GM08714 (cell line): ENCODE data around the gene ACACB.

ENCODE experiments used
- H3K4me3 ChIP-seq: fragments of 200-500 bp; sonication (Bioruptor generic); 2 replicates; pipeline ENCODE4 v1.5.1; 2014; ENCODE audit warnings: mild to moderate bottlenecking, low read length, inconsistent platforms
- ZNF274 ChIP-seq: IDR thresholded peaks from 2 replicates; pipeline ENCODE4 v1.6.1; 2012; ENCODE audit warnings: mild to moderate bottlenecking, low read depth, low read length

ACACB gene

GRCh38 chr12:109193896-109194295 is 77.5 kb downstream of the ACACB start:
- TF ChIP-seq ZNF274: no peak
- no peak overlapping the region for H3K4me3 ChIP-seq

- H3K4me3 ChIP-seq: no peak overlapping the region
- TF ChIP-seq ZNF274: no peak
Measured at GRCh38 chr12:109196332-109196731, 79.9 kb downstream of the ACACB start.

GRCh38 chr12:109197327-109197726 is 80.9 kb downstream of the ACACB start:
- no peak overlapping the region for H3K4me3 ChIP-seq
- no peak for TF ChIP-seq ZNF274

GRCh38 chr12:109199324-109199723 is 82.9 kb downstream of the ACACB start:
- TF ChIP-seq ZNF274: no peak
- no peak overlapping the region for H3K4me3 ChIP-seq

GRCh38 chr12:109200825-109201495 is 84.6 kb downstream of the ACACB start:
- TF ChIP-seq ZNF274: no peak
- H3K4me3 ChIP-seq: no peak overlapping the region

GRCh38 chr12:109201496-109201885 is 85.1 kb downstream of the ACACB start:
- H3K4me3 ChIP-seq: no peak overlapping the region
- no peak for TF ChIP-seq ZNF274

- H3K4me3 ChIP-seq: no peak overlapping the region
- TF ChIP-seq ZNF274: no peak
Measured at GRCh38 chr12:109202770-109203169, 86.4 kb downstream of the ACACB start.

- H3K4me3 ChIP-seq: no peak overlapping the region
- no peak for TF ChIP-seq ZNF274
Measured at GRCh38 chr12:109203480-109203879, 87.1 kb downstream of the ACACB start.

GRCh38 chr12:109209082-109209481 is 92.7 kb downstream of the ACACB start:
- TF ChIP-seq ZNF274: no peak
- no peak overlapping the region for H3K4me3 ChIP-seq

- TF ChIP-seq ZNF274: no peak
- H3K4me3 ChIP-seq: no peak overlapping the region
Measured at GRCh38 chr12:109212460-109213115, 96.2 kb downstream of the ACACB start.

- no peak for TF ChIP-seq ZNF274
- H3K4me3 ChIP-seq: no peak overlapping the region
Measured at GRCh38 chr12:109214131-109214530, 97.7 kb downstream of the ACACB start.

GRCh38 chr12:109218996-109219395 is 102.6 kb downstream of the ACACB start:
- no peak overlapping the region for H3K4me3 ChIP-seq
- TF ChIP-seq ZNF274: no peak

- H3K4me3 ChIP-seq: no peak overlapping the region
- no peak for TF ChIP-seq ZNF274
Measured at GRCh38 chr12:109219938-109220337, 103.6 kb downstream of the ACACB start.

GRCh38 chr12:109221277-109221931 is 105.0 kb downstream of the ACACB start:
- no peak for TF ChIP-seq ZNF274
- no peak overlapping the region for H3K4me3 ChIP-seq

- H3K4me3 ChIP-seq: no peak overlapping the region
- no peak for TF ChIP-seq ZNF274
Measured at GRCh38 chr12:109222062-109222461, 105.7 kb downstream of the ACACB start.
